HepG2 (cell line): ENCODE results near the gene RTEL1. TPM values are rescaled to one million over a fixed set of nuclear protein-coding genes. Genes with fewer than 3 reads are reported as not detected.
A peak's percentile ranks its signal among the peaks of the same experiment; 100 is the strongest.

Source experiments
- AGO1 ChIP-seq: fragments of 200-400 bp; formaldehyde crosslinking; IDR thresholded peaks from 2 replicates; pipeline ENCODE4 v1.6.1; 2017; ENCODE audit warnings: mild to moderate bottlenecking, low read depth, low read length, moderate library complexity; ENCODE audit not compliant: poor library complexity, severe bottlenecking
- HOXA5 ChIP-seq: sonication (generic); formaldehyde crosslinking; IDR thresholded peaks from 2 replicates; pipeline ENCODE4 v1.4.0; 2020; ENCODE audit warnings: missing genetic modification reagents
- KLF12 ChIP-seq: sonication (generic); formaldehyde crosslinking; IDR thresholded peaks from 2 replicates; pipeline ENCODE4 v1.4.0; 2020; ENCODE audit warnings: missing genetic modification reagents, borderline replicate concordance
- MBNL3 ChIP-seq: fragments of 250-450 bp; sonication (Bioruptor Pico); conservative IDR thresholded peaks from 2 replicates; pipeline ENCODE4 v1.8.0; 2022; ENCODE audit warnings: mild to moderate bottlenecking, inconsistent platforms
- NFE2L1 ChIP-seq: sonication (generic); formaldehyde crosslinking; IDR thresholded peaks from 2 replicates; pipeline ENCODE4 v1.4.0; 2020; ENCODE audit warnings: missing genetic modification reagents, mild to moderate bottlenecking, borderline replicate concordance
- ONECUT2 ChIP-seq: sonication (generic); formaldehyde crosslinking; IDR thresholded peaks from 2 replicates; pipeline ENCODE4 v1.4.0; 2020; ENCODE audit warnings: missing genetic modification reagents
- PRDM15 ChIP-seq: sonication (generic); formaldehyde crosslinking; IDR thresholded peaks from 2 replicates; pipeline ENCODE4 v1.4.0; 2020; ENCODE audit warnings: missing genetic modification reagents
- RFX3 ChIP-seq: IDR thresholded peaks from 2 replicates; pipeline ENCODE4 v1.6.1; 2016; ENCODE audit warnings: missing biosample characterization, missing genetic modification reagents
- RNF2 ChIP-seq: fragments of 450-650 bp; conservative IDR thresholded peaks from 2 replicates; pipeline ENCODE4 v1.6.1; 2016; ENCODE audit warnings: low read depth
- TCF7L2 ChIP-seq: IDR thresholded peaks from 2 replicates; pipeline ENCODE4 v1.6.1; 2011; ENCODE audit warnings: mild to moderate bottlenecking, low read depth, low read length, moderate library complexity
- TEAD2 ChIP-seq: sonication (generic); formaldehyde crosslinking; IDR thresholded peaks from 2 replicates; pipeline ENCODE4 v1.9.0; 2021; ENCODE audit warnings: missing genetic modification reagents
- ZNF121 ChIP-seq: sonication (generic); formaldehyde crosslinking; IDR thresholded peaks from 2 replicates; pipeline ENCODE4 v1.5.0; 2020; ENCODE audit warnings: mild to moderate bottlenecking, missing genetic modification reagents
- ZNF230 ChIP-seq: sonication (generic); formaldehyde crosslinking; IDR thresholded peaks from 2 replicates; pipeline ENCODE4 v1.4.0; 2020; ENCODE audit warnings: mild to moderate bottlenecking, missing genetic modification reagents
- ZNF256 ChIP-seq: sonication (generic); formaldehyde crosslinking; conservative IDR thresholded peaks from 2 replicates; pipeline ENCODE4 v1.4.0; 2020; ENCODE audit warnings: missing genetic modification reagents
- ZNF274 ChIP-seq: sonication (generic); formaldehyde crosslinking; IDR thresholded peaks from 2 replicates; pipeline ENCODE4 v1.5.1; 2020; ENCODE audit warnings: mild to moderate bottlenecking, missing genetic modification reagents
- ZNF362 ChIP-seq: sonication (generic); formaldehyde crosslinking; IDR thresholded peaks from 2 replicates; pipeline ENCODE4 v1.4.0; 2020; ENCODE audit warnings: missing genetic modification reagents, mild to moderate bottlenecking, borderline replicate concordance
- ZNF552 ChIP-seq: sonication (generic); formaldehyde crosslinking; IDR thresholded peaks from 2 replicates; pipeline ENCODE4 v1.9.0; 2022; ENCODE audit warnings: missing genetic modification reagents, mild to moderate bottlenecking, borderline replicate concordance
- ZSCAN31 ChIP-seq: sonication (generic); formaldehyde crosslinking; IDR thresholded peaks from 2 replicates; pipeline ENCODE4 v1.5.0; 2020; ENCODE audit warnings: low read depth, mild to moderate bottlenecking, missing genetic modification reagents
- polyA plus RNA-seq, 8 experiments: library from polyadenylated mRNA; depleted of rRNA in 3 of 8; stranded (reverse) in 7 of 8; unstranded in 1 of 8; fragments of >200 nt; fragmentation: Illumina TruSeq in 4 of 8; extraction: Trizol in 4 of 8; gene quantifications; 2 replicates each; pipeline versions ENCODE4 v1.2.1 to v1.2.3, GENCODE V29; 2011 to 2016; ENCODE audit warnings: low read depth in 4 of 8, missing spikeins in 1 of 8, mixed read lengths in 1 of 8; ENCODE audit not compliant: insufficient read depth in 1 of 8
- total RNA-seq, 5 experiments: library from RNA; depleted of rRNA; stranded (reverse); fragments of >200 nt; fragmentation: Illumina TruSeq; extraction: Trizol; gene quantifications; 2 replicates each; pipeline ENCODE4 v1.2.3, GENCODE V29; 2016; ENCODE audit warnings: low read depth in 1 of 5
- TF ChIP-seq, protein P1 (sequence below): sonication (generic); formaldehyde crosslinking; IDR thresholded peaks from 2 replicates; pipeline ENCODE4 v1.4.0; 2020; ENCODE audit warnings: missing genetic modification reagents, borderline replicate concordance
- TF ChIP-seq, protein P2 (sequence below): sonication (generic); formaldehyde crosslinking; IDR thresholded peaks from 2 replicates; pipeline ENCODE4 v1.4.0; 2020; ENCODE audit warnings: missing genetic modification reagents

Gene RTEL1
- total and polyA plus RNA-seq, 2 of the 13 experiments (the other 11 are each of a cell fraction or from before 2014, with no cell fraction given): 21.8 to 36.4 TPM

GRCh38 chr20:63707558-63708300 is 49.6 kb downstream of the RTEL1 start, which contains the start of the genes ARFRP1 and ZGPAT (continued):
- TF ChIP-seq KLF12 (CRISPR knock-in tag): peak; percentile 91; the same call in 1 of the 2 replicates
- no peak for TF ChIP-seq TCF7L2
- TF ChIP-seq ZNF230 (CRISPR knock-in tag): peak; percentile 76; the same call in 1 of the 2 replicates
- peak; percentile 39; the same call in 1 of the 2 replicates for TF ChIP-seq ONECUT2 (CRISPR knock-in tag)
- TF ChIP-seq TEAD2: peak; percentile 90
- TF ChIP-seq, protein P1, sequence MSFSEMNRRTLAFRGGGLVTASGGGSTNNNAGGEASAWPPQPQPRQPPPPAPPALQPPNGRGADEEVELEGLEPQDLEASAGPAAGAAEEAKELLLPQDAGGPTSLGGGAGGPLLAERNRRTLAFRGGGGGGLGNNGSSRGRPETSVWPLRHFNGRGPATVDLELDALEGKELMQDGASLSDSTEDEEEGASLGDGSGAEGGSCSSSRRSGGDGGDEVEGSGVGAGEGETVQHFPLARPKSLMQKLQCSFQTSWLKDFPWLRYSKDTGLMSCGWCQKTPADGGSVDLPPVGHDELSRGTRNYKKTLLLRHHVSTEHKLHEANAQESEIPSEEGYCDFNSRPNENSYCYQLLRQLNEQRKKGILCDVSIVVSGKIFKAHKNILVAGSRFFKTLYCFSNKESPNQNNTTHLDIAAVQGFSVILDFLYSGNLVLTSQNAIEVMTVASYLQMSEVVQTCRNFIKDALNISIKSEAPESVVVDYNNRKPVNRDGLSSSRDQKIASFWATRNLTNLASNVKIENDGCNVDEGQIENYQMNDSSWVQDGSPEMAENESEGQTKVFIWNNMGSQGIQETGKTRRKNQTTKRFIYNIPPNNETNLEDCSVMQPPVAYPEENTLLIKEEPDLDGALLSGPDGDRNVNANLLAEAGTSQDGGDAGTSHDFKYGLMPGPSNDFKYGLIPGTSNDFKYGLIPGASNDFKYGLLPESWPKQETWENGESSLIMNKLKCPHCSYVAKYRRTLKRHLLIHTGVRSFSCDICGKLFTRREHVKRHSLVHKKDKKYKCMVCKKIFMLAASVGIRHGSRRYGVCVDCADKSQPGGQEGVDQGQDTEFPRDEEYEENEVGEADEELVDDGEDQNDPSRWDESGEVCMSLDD: peak; percentile 83
- peak; percentile 92 for TF ChIP-seq HOXA5 (CRISPR knock-in tag)
- TF ChIP-seq ZNF552: peak; percentile 80
- TF ChIP-seq ZNF121 (CRISPR knock-in tag): no peak; the same call in 1 of the 2 replicates
- TF ChIP-seq RFX3: no peak
- peak; percentile 71; the same call in 1 of the 2 replicates for TF ChIP-seq ZNF362 (CRISPR knock-in tag)
- TF ChIP-seq ZNF274: peak; percentile 41; the same call in 1 of the 2 replicates
- peak; percentile 98 for TF ChIP-seq RNF2
- peak; percentile 74; the same call in 1 of the 2 replicates for TF ChIP-seq NFE2L1 (CRISPR knock-in tag)
- peak; percentile 80 for TF ChIP-seq ZSCAN31 (CRISPR knock-in tag)
- TF ChIP-seq MBNL3 (CRISPR knock-in tag): no peak
- TF ChIP-seq PRDM15 (CRISPR knock-in tag): peak; percentile 66
- TF ChIP-seq, protein P2, sequence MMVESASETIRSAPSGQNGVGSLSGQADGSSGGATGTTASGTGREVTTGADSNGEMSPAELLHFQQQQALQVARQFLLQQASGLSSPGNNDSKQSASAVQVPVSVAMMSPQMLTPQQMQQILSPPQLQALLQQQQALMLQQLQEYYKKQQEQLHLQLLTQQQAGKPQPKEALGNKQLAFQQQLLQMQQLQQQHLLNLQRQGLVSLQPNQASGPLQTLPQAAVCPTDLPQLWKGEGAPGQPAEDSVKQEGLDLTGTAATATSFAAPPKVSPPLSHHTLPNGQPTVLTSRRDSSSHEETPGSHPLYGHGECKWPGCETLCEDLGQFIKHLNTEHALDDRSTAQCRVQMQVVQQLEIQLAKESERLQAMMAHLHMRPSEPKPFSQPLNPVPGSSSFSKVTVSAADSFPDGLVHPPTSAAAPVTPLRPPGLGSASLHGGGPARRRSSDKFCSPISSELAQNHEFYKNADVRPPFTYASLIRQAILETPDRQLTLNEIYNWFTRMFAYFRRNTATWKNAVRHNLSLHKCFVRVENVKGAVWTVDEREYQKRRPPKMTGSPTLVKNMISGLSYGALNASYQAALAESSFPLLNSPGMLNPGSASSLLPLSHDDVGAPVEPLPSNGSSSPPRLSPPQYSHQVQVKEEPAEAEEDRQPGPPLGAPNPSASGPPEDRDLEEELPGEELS (CRISPR knock-in tag): peak; percentile 39; the same call in 1 of the 2 replicates
- TF ChIP-seq ZNF256 (CRISPR knock-in tag): peak; percentile 78; the same call in 1 of the 2 replicates
- peak; percentile 41 for TF ChIP-seq AGO1
